ENCODE measurements around the gene PPP2R5E.

DNA sequence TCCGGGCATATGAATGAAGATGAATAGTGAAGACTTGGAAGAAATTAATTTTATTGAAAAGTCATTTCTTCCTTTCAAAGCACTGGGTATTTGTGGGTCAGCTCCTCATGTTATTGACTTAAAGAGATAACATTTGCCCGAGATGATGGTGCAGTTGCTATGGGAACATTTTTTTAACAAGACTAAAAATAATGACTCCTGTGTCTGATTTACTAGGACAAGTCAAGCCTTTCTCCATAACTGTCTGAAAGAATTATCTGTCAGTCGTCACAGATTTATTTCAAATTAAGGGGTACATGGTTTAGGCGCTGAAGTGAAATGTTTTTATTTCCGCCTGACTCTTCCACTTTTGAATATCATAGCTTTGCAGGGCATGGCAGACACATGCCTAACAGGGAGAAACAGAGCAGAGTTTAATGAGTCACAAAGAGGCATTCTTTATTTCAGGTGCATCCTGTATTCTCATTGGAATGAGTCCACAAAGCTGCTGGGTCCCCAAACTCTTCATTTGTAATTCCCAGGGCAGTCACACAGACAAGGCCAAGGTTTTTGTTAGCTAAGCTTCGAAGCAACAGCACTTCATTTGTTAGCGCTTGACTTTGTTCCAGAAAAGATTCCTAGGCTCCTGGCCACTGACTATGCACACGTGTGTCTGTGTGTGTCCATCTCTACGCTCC is 220.1 kb downstream of the PPP2R5E start:
- TF ChIP-seq POLR2A (IDR thresholded peaks at IDR 0.05; ENCODE audit: low read length), result no peak
- TF ChIP-seq GATA1 (IDR thresholded peaks at IDR 0.05; ENCODE audit: low read depth, low read length), result no peak
